IPS DF 6.9 (cell line): ENCODE data around the gene CHRD.

Source experiments
- DNase-seq: peaks from one replicate; pipeline ENCODE4 v3.0.0-alpha.2; 2013; ENCODE audit warnings: low read depth, low spot score
- H3K27ac ChIP-seq: one replicate; pipeline ENCODE4 v1.5.1; 2013; ENCODE audit warnings: low read length, control low read depth
- H3K27me3 ChIP-seq: 2 replicates; pipeline ENCODE4 v1.6.1; 2013; ENCODE audit warnings: mild to moderate bottlenecking, low read length; ENCODE audit not compliant: control insufficient read depth, insufficient read depth
- H3K36me3 ChIP-seq: 2 replicates; pipeline ENCODE4 v1.6.1; 2013; ENCODE audit warnings: low read length; ENCODE audit not compliant: control insufficient read depth, insufficient read depth
- H3K4me1 ChIP-seq: 2 replicates; pipeline ENCODE4 v1.6.1; 2013; ENCODE audit warnings: low read length; ENCODE audit not compliant: control insufficient read depth, insufficient read depth
- H3K4me3 ChIP-seq: 2 replicates; pipeline ENCODE4 v1.5.1; 2013; ENCODE audit warnings: mild to moderate bottlenecking, low read length
- H3K9me3 ChIP-seq: 2 replicates; pipeline ENCODE4 v1.6.1; 2013; ENCODE audit warnings: low read length, inconsistent platforms; ENCODE audit not compliant: control insufficient read depth, insufficient read depth
- WGBS: extraction: QIAGEN DNeasy Blood & Tissue Kit; methylation state at CpG from one replicate; pipeline ENCODE4 v1.1.7; 2013; ENCODE audit warnings: mixed read lengths, missing lambda C conversion rate; ENCODE audit not compliant: insufficient read length, insufficient coverage; 5-methylcytosine and 5-hydroxymethylcytosine counted together

The CHRD gene

GRCh38 chr3:184354754-184355153, 25.1 kb upstream of the CHRD start:
- WGBS, result no CpG with 5 or more reads among the region's 8 CpGs
- no peak for DNase-seq
- H3K36me3 ChIP-seq, result peaks cover 21% of the 10 kb centered on the region

GRCh38 chr3:184355261-184356040, 24.4 kb upstream of the CHRD start:
- Histone ChIP-seq H3K36me3 (peaks cover 21% of the 10 kb centered on the region), H3K27ac (no peak overlapping the region), H3K4me1 (peaks cover 7% of the 10 kb centered on the region; the same call in 1 of the 2 replicates), H3K9me3 (no peaks in the 10 kb centered on the region), H3K4me3 (no peak overlapping the region), H3K27me3 (no peaks in the 10 kb centered on the region)
- no CpG with 5 or more reads among the region's 18 CpGs for WGBS
- no peak for DNase-seq

More at GRCh38 chr3:184354754-184355153, 25.1 kb upstream of the CHRD start:
- Histone ChIP-seq H3K4me1 (peaks cover 3% of the 10 kb centered on the region; the same call in 1 of the 2 replicates), H3K27me3 (no peaks in the 10 kb centered on the region), H3K9me3 (no peaks in the 10 kb centered on the region), H3K27ac (no peak overlapping the region), H3K4me3 (no peak overlapping the region)

GRCh38 chr3:184357248-184358123, 22.4 kb upstream of the CHRD start:
- WGBS, result no CpG with 5 or more reads among the region's 24 CpGs

GRCh38 chr3:184358124-184358767, 21.6 kb upstream of the CHRD start:
- WGBS, result no CpG with 5 or more reads among the region's 12 CpGs
- Histone ChIP-seq H3K4me3 (no peak overlapping the region), H3K27me3 (no peaks in the 10 kb centered on the region), H3K27ac (no peak overlapping the region), H3K4me1 (peaks cover 7% of the 10 kb centered on the region; the same call in 1 of the 2 replicates), H3K36me3 (peaks cover 21% of the 10 kb centered on the region), H3K9me3 (no peaks in the 10 kb centered on the region)
- no peak for DNase-seq

More at GRCh38 chr3:184357248-184358123, 22.4 kb upstream of the CHRD start:
- Histone ChIP-seq H3K4me1 (peaks cover 7% of the 10 kb centered on the region; the same call in 1 of the 2 replicates), H3K27me3 (no peaks in the 10 kb centered on the region), H3K9me3 (no peaks in the 10 kb centered on the region), H3K27ac (no peak overlapping the region), H3K36me3 (peaks cover 21% of the 10 kb centered on the region), H3K4me3 (no peak overlapping the region)
- no peak for DNase-seq

- WGBS, result no CpG with 5 or more reads among the region's 14 CpGs
- no peak for DNase-seq
- Histone ChIP-seq H3K4me1 (peaks cover 7% of the 10 kb centered on the region; the same call in 1 of the 2 replicates), H3K27me3 (no peaks in the 10 kb centered on the region), H3K9me3 (no peaks in the 10 kb centered on the region), H3K4me3 (no peak overlapping the region), H3K36me3 (peaks cover 21% of the 10 kb centered on the region), H3K27ac (no peak overlapping the region)
These were observed 20.9 kb upstream of the CHRD start for GRCh38 chr3:184358921-184359350.

- no peak overlapping the region for H3K4me3 ChIP-seq
- H3K4me1 ChIP-seq, result peaks cover 7% of the 10 kb centered on the region; the same call in 1 of the 2 replicates
- no peaks in the 10 kb centered on the region for H3K9me3 ChIP-seq
- no CpG with 5 or more reads among the region's 9 CpGs for WGBS
- no peaks in the 10 kb centered on the region for H3K27me3 ChIP-seq
- H3K36me3 ChIP-seq, result peaks cover 19% of the 10 kb centered on the region
- no peak for DNase-seq
- H3K27ac ChIP-seq, result no peak overlapping the region
These were observed 20.2 kb upstream of the CHRD start for GRCh38 chr3:184359610-184360009.

- Histone ChIP-seq H3K27ac (no peak overlapping the region), H3K27me3 (no peaks in the 10 kb centered on the region), H3K4me3 (peak overlapping the region; percentile 68; the same call in 1 of the 2 replicates), H3K4me1 (peaks cover 7% of the 10 kb centered on the region; the same call in 1 of the 2 replicates), H3K36me3 (peaks cover 17% of the 10 kb centered on the region), H3K9me3 (no peaks in the 10 kb centered on the region)
- 100% methylated on average over 3 of the region's 12 CpGs for WGBS
- DNase-seq, result no peak
These were observed 19.6 kb upstream of the CHRD start for GRCh38 chr3:184360070-184360928.

- Histone ChIP-seq H3K4me1 (peaks cover 7% of the 10 kb centered on the region; the same call in 1 of the 2 replicates), H3K9me3 (no peaks in the 10 kb centered on the region), H3K27ac (no peak overlapping the region), H3K27me3 (no peaks in the 10 kb centered on the region), H3K4me3 (peak overlapping the region; percentile 68; the same call in 1 of the 2 replicates), H3K36me3 (peaks cover 16% of the 10 kb centered on the region)
- DNase-seq, result no peak
- WGBS, result no CpG with 5 or more reads among the region's 24 CpGs
These were observed 18.8 kb upstream of the CHRD start for GRCh38 chr3:184360929-184361531.

GRCh38 chr3:184361532-184361931, 18.3 kb upstream of the CHRD start, which contains the start of the genes CLCN2 and POLR2H:
Gene CLCN2 (minus strand): TSS chr3:184361605. CDS start chr3:184361479, 126 bp downstream.
Gene POLR2H (plus strand): TSS chr3:184361710. CDS start chr3:184363493, 1,783 bp downstream.
- Histone ChIP-seq H3K36me3 (peaks cover 17% of the 10 kb centered on the region), H3K4me3 (peak within 1 kb of the TSS; percentile 68), H3K27me3 (no peaks in the 10 kb centered on the region), H3K27ac (no peak within 1 kb of the TSS), H3K4me1 (peaks cover 7% of the 10 kb centered on the region; the same call in 1 of the 2 replicates), H3K9me3 (no peaks in the 10 kb centered on the region)
- no peak for DNase-seq
- no CpG with 5 or more reads among the region's 56 CpGs for WGBS
